Measurements from ENCODE around the gene TNFSF15.
"Not testable (repeated sequence)": the region's sequence is repeated elsewhere in the genome, so short reads cannot be mapped to it uniquely, and the experiment has no call there.

TNFSF15 gene

GRCh38 chr9:114745108-114745848 is 60.6 kb downstream of the TNFSF15 start:
- no peaks in the 10 kb centered on the region for H3K27me3 ChIP-seq (ENCODE audit: low read length)
- H3K4me3 ChIP-seq (ENCODE audit: insufficient read depth, low read length, poor library complexity, severe bottlenecking), result no peak overlapping the region
- no peaks in the 10 kb centered on the region for H3K9me2 ChIP-seq (replicated peaks; ENCODE audit: insufficient read depth, low read length)
- H3K9ac ChIP-seq (ENCODE audit: low read length), result no peak overlapping the region
- H3K4me2 ChIP-seq (ENCODE audit: low read depth, low read length, poor library complexity, severe bottlenecking), result no peak overlapping the region
- H2AFZ ChIP-seq (ENCODE audit: low read depth, low read length, severe bottlenecking), result no peak overlapping the region
- H3K36me3 ChIP-seq (ENCODE audit: low read length), result no peaks in the 10 kb centered on the region
- H3K27ac ChIP-seq (ENCODE audit: low read depth, low read length), result no peak overlapping the region
- TF ChIP-seq EZH2phosphoT487 (conservative IDR thresholded peaks at IDR 0.05; ENCODE audit: low read length), result no peak
- no peak for TF ChIP-seq CTCF (IDR thresholded peaks at IDR 0.05; ENCODE audit: insufficient read depth, low read length, poor library complexity, severe bottlenecking)
- no peaks in the 10 kb centered on the region for H4K20me1 ChIP-seq (ENCODE audit: low read depth, low read length)
- no peaks in the 10 kb centered on the region for H3K79me2 ChIP-seq (ENCODE audit: insufficient read depth, low read length)
- H3K9me3 ChIP-seq (ENCODE audit: insufficient read depth, low read length), result no peaks in the 10 kb centered on the region
- no peaks in the 10 kb centered on the region for H3F3A ChIP-seq (ENCODE audit: insufficient read depth)

- H3K4me2 ChIP-seq (ENCODE audit: low read depth, low read length, poor library complexity, severe bottlenecking), result no peak overlapping the region
- H3K36me3 ChIP-seq (ENCODE audit: low read length), result no peaks in the 10 kb centered on the region
- no peak overlapping the region for H3K4me3 ChIP-seq (ENCODE audit: insufficient read depth, low read length, poor library complexity, severe bottlenecking)
- H3K27ac ChIP-seq (ENCODE audit: low read depth, low read length), result no peak overlapping the region
- H4K20me1 ChIP-seq (ENCODE audit: low read depth, low read length), result no peaks in the 10 kb centered on the region
- H3K9me3 ChIP-seq (ENCODE audit: insufficient read depth, low read length), result no peaks in the 10 kb centered on the region
- TF ChIP-seq CTCF (IDR thresholded peaks at IDR 0.05; ENCODE audit: insufficient read depth, low read length, poor library complexity, severe bottlenecking), result no peak
- H3K9me2 ChIP-seq (replicated peaks; ENCODE audit: insufficient read depth, low read length), result no peaks in the 10 kb centered on the region
- no peaks in the 10 kb centered on the region for H3F3A ChIP-seq (ENCODE audit: insufficient read depth)
- no peaks in the 10 kb centered on the region for H3K27me3 ChIP-seq (ENCODE audit: low read length)
- no peaks in the 10 kb centered on the region for H3K79me2 ChIP-seq (ENCODE audit: insufficient read depth, low read length)
- no peak overlapping the region for H3K9ac ChIP-seq (ENCODE audit: low read length)
- H2AFZ ChIP-seq (ENCODE audit: low read depth, low read length, severe bottlenecking), result no peak overlapping the region
These were observed 62.4 kb downstream of the TNFSF15 start for GRCh38 chr9:114743446-114743845.

- no peak overlapping the region for H3K9ac ChIP-seq (ENCODE audit: low read length)
- TF ChIP-seq EZH2phosphoT487 (conservative IDR thresholded peaks at IDR 0.05; ENCODE audit: low read length), result no peak
- TF ChIP-seq CTCF (IDR thresholded peaks at IDR 0.05; ENCODE audit: insufficient read depth, low read length, poor library complexity, severe bottlenecking), result no peak
- H3K9me2 ChIP-seq (replicated peaks; ENCODE audit: insufficient read depth, low read length), result no peaks in the 10 kb centered on the region
- H3K79me2 ChIP-seq (ENCODE audit: insufficient read depth, low read length), result no peaks in the 10 kb centered on the region
- H3K4me3 ChIP-seq (ENCODE audit: insufficient read depth, low read length, poor library complexity, severe bottlenecking), result no peak overlapping the region
- no peak overlapping the region for H2AFZ ChIP-seq (ENCODE audit: low read depth, low read length, severe bottlenecking)
- H3K27me3 ChIP-seq (ENCODE audit: low read length), result no peaks in the 10 kb centered on the region
- H3K36me3 ChIP-seq (ENCODE audit: low read length), result no peaks in the 10 kb centered on the region
- H4K20me1 ChIP-seq (ENCODE audit: low read depth, low read length), result no peaks in the 10 kb centered on the region
- H3K27ac ChIP-seq (ENCODE audit: low read depth, low read length), result no peak overlapping the region
- H3K9me3 ChIP-seq (ENCODE audit: insufficient read depth, low read length), result no peaks in the 10 kb centered on the region
- no peaks in the 10 kb centered on the region for H3F3A ChIP-seq (ENCODE audit: insufficient read depth)
- H3K4me2 ChIP-seq (ENCODE audit: low read depth, low read length, poor library complexity, severe bottlenecking), result no peak overlapping the region
These were observed 62.9 kb downstream of the TNFSF15 start for GRCh38 chr9:114742947-114743346.

GRCh38 chr9:114741521-114741920 is 64.3 kb downstream of the TNFSF15 start:
- H3K79me2 ChIP-seq (ENCODE audit: insufficient read depth, low read length); H2AFZ ChIP-seq (ENCODE audit: low read depth, low read length, severe bottlenecking); H4K20me1 ChIP-seq (ENCODE audit: low read depth, low read length): not testable (repeated sequence)

More at GRCh38 chr9:114741521-114741920, 64.3 kb downstream of the TNFSF15 start:
- H3F3A ChIP-seq (ENCODE audit: insufficient read depth); H3K36me3 ChIP-seq (ENCODE audit: low read length); H3K4me2 ChIP-seq (ENCODE audit: low read depth, low read length, poor library complexity, severe bottlenecking); H3K27me3 ChIP-seq (ENCODE audit: low read length); H3K27ac ChIP-seq (ENCODE audit: low read depth, low read length); H3K9ac ChIP-seq (ENCODE audit: low read length); H3K9me2 ChIP-seq (replicated peaks; ENCODE audit: insufficient read depth, low read length); H3K9me3 ChIP-seq (ENCODE audit: insufficient read depth, low read length); H3K4me3 ChIP-seq (ENCODE audit: insufficient read depth, low read length, poor library complexity, severe bottlenecking): not testable (repeated sequence)
